ENCODE results near the gene MAGI2.
A peak's percentile ranks its signal among the peaks of the same experiment; 100 is the strongest.

MAGI2 gene

DNA sequence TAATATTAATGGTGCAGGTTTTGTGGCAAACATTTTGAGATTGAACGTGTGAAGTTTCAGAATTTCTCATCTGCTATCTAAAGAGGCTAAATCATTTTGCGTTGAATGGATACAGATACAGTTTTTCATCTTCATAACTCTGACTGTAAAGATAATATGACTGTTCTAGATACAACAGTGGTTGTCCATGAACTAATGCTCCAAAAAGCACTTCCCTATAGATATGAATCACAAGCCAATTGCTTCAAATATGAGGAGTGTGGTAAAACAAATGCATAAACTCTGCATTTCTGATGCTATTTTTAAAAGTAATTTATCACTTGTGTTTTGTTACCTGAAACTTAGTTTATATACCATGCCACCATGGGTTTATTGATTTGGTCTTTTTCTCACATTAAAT lies 750.1 kb downstream of the MAGI2 start:
- no peaks in the 10 kb centered on the region for H3K27me3 ChIP-seq (replicated peaks)
- peak; percentile 3 for DNase-seq
- in situ Hi-C loops (cut with HindIII; ENCODE audit: low pct_ligation_motif_present, low sequenced_read_pairs): no loop called here

DNA sequence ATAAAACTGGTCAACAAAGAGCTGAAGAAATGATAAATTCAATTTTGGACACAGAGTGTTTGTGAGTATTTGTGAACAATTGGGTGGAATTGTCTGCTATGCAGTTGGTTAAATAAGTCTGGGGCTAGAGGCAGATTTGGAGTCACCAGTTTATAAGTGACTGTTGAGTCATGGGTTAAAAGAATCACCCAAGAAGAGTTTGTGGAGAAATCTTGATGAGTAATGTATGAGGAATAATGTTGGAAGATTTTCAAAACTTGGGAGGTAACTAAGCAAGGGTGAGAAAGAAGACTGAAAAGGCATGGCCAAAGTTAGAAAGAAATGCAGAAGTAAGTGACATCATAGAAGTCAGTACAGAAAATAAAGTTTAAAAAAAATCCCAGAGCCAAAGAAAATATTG lies 750.7 kb downstream of the MAGI2 start:
- DNase-seq: peak; percentile 63
- H3K27ac ChIP-seq: peak overlapping the region; percentile 44
- in situ Hi-C loops (cut with HindIII; ENCODE audit: low pct_ligation_motif_present, low sequenced_read_pairs): no loop called here
- H3K36me3 ChIP-seq (replicated peaks): no peaks in the 10 kb centered on the region
- H3K27me3 ChIP-seq (replicated peaks): no peaks in the 10 kb centered on the region
- no peak overlapping the region for H3K4me3 ChIP-seq (ENCODE audit: low read depth, low read length)
- TF ChIP-seq, protein P1, sequence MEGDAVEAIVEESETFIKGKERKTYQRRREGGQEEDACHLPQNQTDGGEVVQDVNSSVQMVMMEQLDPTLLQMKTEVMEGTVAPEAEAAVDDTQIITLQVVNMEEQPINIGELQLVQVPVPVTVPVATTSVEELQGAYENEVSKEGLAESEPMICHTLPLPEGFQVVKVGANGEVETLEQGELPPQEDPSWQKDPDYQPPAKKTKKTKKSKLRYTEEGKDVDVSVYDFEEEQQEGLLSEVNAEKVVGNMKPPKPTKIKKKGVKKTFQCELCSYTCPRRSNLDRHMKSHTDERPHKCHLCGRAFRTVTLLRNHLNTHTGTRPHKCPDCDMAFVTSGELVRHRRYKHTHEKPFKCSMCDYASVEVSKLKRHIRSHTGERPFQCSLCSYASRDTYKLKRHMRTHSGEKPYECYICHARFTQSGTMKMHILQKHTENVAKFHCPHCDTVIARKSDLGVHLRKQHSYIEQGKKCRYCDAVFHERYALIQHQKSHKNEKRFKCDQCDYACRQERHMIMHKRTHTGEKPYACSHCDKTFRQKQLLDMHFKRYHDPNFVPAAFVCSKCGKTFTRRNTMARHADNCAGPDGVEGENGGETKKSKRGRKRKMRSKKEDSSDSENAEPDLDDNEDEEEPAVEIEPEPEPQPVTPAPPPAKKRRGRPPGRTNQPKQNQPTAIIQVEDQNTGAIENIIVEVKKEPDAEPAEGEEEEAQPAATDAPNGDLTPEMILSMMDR (IDR thresholded peaks at IDR 0.05; ENCODE audit: low read depth, low read length, missing control alignments): no peak

More for the DNA sequence above, 750.1 kb downstream of the MAGI2 start:
- Histone ChIP-seq H3K4me3 (ENCODE audit: low read depth, low read length) (no peak overlapping the region), H3K36me3 (replicated peaks) (no peaks in the 10 kb centered on the region), H3K27ac (no peak overlapping the region)
- TF ChIP-seq, protein P1 (IDR thresholded peaks at IDR 0.05; ENCODE audit: low read depth, low read length, missing control alignments): no peak

DNA sequence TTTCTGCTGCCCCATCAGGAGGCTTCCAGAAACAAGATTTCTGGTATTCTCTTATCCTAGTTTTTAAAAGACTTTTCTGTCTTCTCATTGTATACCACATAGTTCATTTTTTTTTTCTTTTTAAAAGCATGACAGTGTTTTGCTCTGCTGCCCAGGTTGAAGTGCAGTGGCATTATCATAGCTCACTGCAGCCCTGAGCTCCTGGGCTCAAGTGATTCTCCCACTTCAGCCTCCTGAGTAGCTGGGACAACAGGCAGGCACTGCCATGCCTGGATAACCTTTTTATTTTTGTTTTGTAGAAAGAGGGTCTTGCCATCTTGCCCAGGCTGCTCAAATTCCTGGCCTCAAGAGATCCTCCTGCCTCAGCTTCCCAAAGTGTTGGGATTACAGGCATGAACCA lies 757.6 kb downstream of the MAGI2 start:
- Histone ChIP-seq H3K27ac (no peak overlapping the region), H3K27me3 (replicated peaks) (no peaks in the 10 kb centered on the region), H3K4me3 (ENCODE audit: low read depth, low read length) (no peak overlapping the region), H3K36me3 (replicated peaks) (no peaks in the 10 kb centered on the region)
- in situ Hi-C loops (cut with HindIII; ENCODE audit: low pct_ligation_motif_present, low sequenced_read_pairs): no loop called here
- no peak for DNase-seq
- TF ChIP-seq, protein P1 (IDR thresholded peaks at IDR 0.05; ENCODE audit: low read depth, low read length, missing control alignments): no peak

DNA sequence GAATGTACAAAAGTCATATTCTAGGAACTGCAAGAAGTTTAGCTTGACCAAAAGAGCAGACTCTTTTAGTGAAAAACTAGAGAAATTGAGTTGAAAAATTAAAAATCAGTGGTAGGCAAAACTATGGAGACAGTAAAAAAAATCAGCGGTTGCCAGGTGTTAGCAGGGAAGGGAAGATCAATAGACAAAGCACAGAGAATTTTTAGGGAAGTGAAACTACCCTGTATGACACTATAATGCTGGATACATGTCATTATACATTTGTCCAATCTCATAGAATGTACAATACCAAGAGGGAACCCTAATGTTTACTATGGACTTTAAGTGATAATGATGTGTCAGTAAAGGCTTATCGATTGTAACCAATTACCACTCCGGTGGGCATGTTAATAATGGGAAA lies 761.9 kb downstream of the MAGI2 start:
- H3K4me3 ChIP-seq (ENCODE audit: low read depth, low read length): no peak overlapping the region
- TF ChIP-seq, protein P1 (IDR thresholded peaks at IDR 0.05; ENCODE audit: low read depth, low read length, missing control alignments): no peak
- no peaks in the 10 kb centered on the region for H3K36me3 ChIP-seq (replicated peaks)
- no peak for DNase-seq
- no peak overlapping the region for H3K27ac ChIP-seq
- no peaks in the 10 kb centered on the region for H3K27me3 ChIP-seq (replicated peaks)
- in situ Hi-C loops (cut with HindIII; ENCODE audit: low pct_ligation_motif_present, low sequenced_read_pairs): no loop called here

DNA sequence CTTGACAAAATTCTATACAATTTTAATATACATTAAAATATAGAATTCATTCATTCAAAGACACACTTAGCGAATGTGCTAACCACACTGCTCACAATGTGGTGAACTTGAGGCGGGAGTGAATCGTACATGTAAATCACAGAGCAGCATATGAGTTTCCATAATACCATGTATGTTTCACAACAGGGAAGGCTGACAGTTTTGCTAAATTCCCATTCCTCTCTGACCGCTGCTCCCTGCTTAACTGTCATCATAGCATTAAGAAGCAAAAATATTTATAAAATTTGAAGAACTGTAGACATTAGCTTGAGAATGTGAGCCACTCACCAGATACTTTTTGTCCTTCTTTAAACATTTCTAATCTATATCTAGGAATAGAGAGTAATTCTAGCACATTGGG lies 763.3 kb downstream of the MAGI2 start:
- DNase-seq: no peak

DNA sequence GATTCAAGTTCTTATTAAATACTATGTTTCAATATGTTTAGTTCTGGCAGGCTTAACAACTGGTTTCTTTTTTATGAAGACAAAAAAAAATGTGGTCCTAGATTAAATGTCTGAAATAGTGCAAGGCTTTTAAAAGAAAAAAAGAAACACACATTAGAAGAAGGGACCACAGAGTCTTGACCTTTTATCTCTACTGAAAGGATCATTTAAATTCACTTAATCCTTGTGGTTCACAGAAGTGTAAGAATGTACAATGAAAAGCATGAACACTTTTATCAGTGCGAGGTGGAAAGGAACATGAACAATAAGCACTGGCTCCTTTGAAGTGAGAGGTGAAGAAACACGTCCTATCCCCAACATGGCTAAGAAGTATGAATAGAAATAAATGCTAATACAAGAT lies 765.1 kb downstream of the MAGI2 start:
- H3K4me3 ChIP-seq (ENCODE audit: low read depth, low read length): no peak overlapping the region
- no peaks in the 10 kb centered on the region for H3K36me3 ChIP-seq (replicated peaks)
- in situ Hi-C loops (cut with HindIII; ENCODE audit: low pct_ligation_motif_present, low sequenced_read_pairs): no loop called here
- no peaks in the 10 kb centered on the region for H3K27me3 ChIP-seq (replicated peaks)
- TF ChIP-seq, protein P1 (IDR thresholded peaks at IDR 0.05; ENCODE audit: low read depth, low read length, missing control alignments): no peak
- no peak for DNase-seq
- no peak overlapping the region for H3K27ac ChIP-seq

More for the DNA sequence above, 763.3 kb downstream of the MAGI2 start:
- in situ Hi-C loops (cut with HindIII; ENCODE audit: low pct_ligation_motif_present, low sequenced_read_pairs): no loop called here
- no peak overlapping the region for H3K27ac ChIP-seq
- no peaks in the 10 kb centered on the region for H3K27me3 ChIP-seq (replicated peaks)
- H3K36me3 ChIP-seq (replicated peaks): no peaks in the 10 kb centered on the region
- H3K4me3 ChIP-seq (ENCODE audit: low read depth, low read length): no peak overlapping the region
- TF ChIP-seq, protein P1 (IDR thresholded peaks at IDR 0.05; ENCODE audit: low read depth, low read length, missing control alignments): no peak
